Smooth muscle cell (in vitro differentiated cells): ENCODE data around the gene ZC3H7B. TPM values are rescaled to one million over a fixed set of nuclear protein-coding genes. Genes with fewer than 3 reads are reported as not detected.

Experiments used
- DNase-seq: peaks from one replicate; lab custom pipeline; 2025; ENCODE audit not compliant: unreplicated experiment; lab: John Stamatoyannopoulos, UW
- H2AFZ ChIP-seq: fragments of 200-600 bp; sonication (generic); 2 replicates; pipeline ENCODE4 v1.6.0; 2016; ENCODE audit warnings: antibody characterized with exemption, low read depth, mild to moderate bottlenecking
- H3F3A ChIP-seq: fragments of 200-600 bp; sonication (generic); 2 replicates; pipeline ENCODE4 v1.6.0; 2017; ENCODE audit warnings: antibody characterized with exemption, low read depth
- H3K27ac ChIP-seq: fragments of 200-600 bp; sonication (generic); 2 replicates; pipeline ENCODE4 v1.5.1; 2016; ENCODE audit warnings: low read depth, mild to moderate bottlenecking
- H3K27me3 ChIP-seq: fragments of 200-600 bp; sonication (generic); 2 replicates; pipeline ENCODE4 v1.6.1; 2016; ENCODE audit warnings: low read depth, mild to moderate bottlenecking
- H3K36me3 ChIP-seq: fragments of 200-600 bp; sonication (generic); 2 replicates; pipeline ENCODE4 v1.5.1; 2016; ENCODE audit warnings: low read depth
- H3K4me1 ChIP-seq: fragments of 200-600 bp; sonication (generic); 2 replicates; pipeline ENCODE4 v1.5.1; 2016; ENCODE audit warnings: low read depth
- H3K4me2 ChIP-seq: fragments of 200-600 bp; sonication (generic); 2 replicates; pipeline ENCODE4 v1.6.0; 2016; ENCODE audit warnings: mild to moderate bottlenecking
- H3K4me3 ChIP-seq: fragments of 200-600 bp; sonication (generic); 2 replicates; pipeline ENCODE4 v1.5.1; 2016; ENCODE audit warnings: mild to moderate bottlenecking
- H3K79me2 ChIP-seq: fragments of 200-600 bp; sonication (generic); 2 replicates; pipeline ENCODE4 v1.6.0; 2016; ENCODE audit warnings: low read depth, mild to moderate bottlenecking
- H3K9ac ChIP-seq: fragments of 200-600 bp; sonication (generic); 2 replicates; pipeline ENCODE4 v1.6.0; 2016; ENCODE audit warnings: low read depth
- H3K9me3 ChIP-seq: fragments of 200-600 bp; sonication (generic); replicated peaks from 2 replicates; pipeline ENCODE4 v1.5.1; 2016; ENCODE audit warnings: low read depth
- H4K20me1 ChIP-seq: fragments of 200-600 bp; sonication (generic); 2 replicates; pipeline ENCODE4 v1.6.0; 2016; ENCODE audit warnings: low read depth
- WGBS: methylation state at CpG from one replicate; pipeline ENCODE4 v1.1.7; 2016; ENCODE audit warnings: low lambda C conversion rate; 5-methylcytosine and 5-hydroxymethylcytosine counted together
- polyA plus RNA-seq: library from polyadenylated mRNA; unstranded; fragments of >200 nt; fragmentation: Nextera tagmentation; extraction: Ambion mirVana; gene quantifications from 2 replicates; pipeline ENCODE4 v1.2.1, GENCODE V29; 2016
- total RNA-seq: library from RNA; depleted of rRNA; stranded (reverse); fragments of >200 nt; gene quantifications from 2 replicates; pipeline ENCODE4 v1.2.3, GENCODE V29; 2014
- TF ChIP-seq, protein P1 (sequence below): fragments of 200-600 bp; sonication (generic); IDR thresholded peaks from 2 replicates; pipeline ENCODE4 v1.5.1; 2017; ENCODE audit warnings: borderline replicate concordance, mild to moderate bottlenecking, antibody characterized with exemption; ENCODE audit not compliant: insufficient read depth, poor library complexity, severe bottlenecking

ZC3H7B gene
- total and polyA plus RNA-seq, 2 experiments from 2014 or later = 3.7 to 20.6 TPM

DNA sequence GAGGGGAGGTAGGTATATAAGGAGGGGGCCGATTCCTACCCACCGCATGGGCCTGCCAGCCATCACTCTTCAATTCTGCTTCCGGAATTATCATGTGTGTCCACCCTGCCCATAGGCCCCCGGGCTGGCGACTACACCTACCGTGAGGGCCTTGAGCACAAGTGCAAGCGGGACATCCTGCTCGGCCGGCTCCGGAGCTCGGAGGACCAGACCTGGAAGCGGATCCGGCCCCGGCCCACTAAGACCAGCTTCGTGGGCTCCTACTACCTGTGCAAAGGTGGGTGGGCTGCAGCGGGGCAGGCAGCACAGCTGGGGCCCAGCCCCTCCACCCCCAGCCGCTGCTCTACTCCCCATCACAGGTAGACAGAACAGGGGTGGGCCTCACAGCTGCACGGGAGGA lies 42.0 kb downstream of the ZC3H7B start:
- no peak for DNase-seq
- no peaks in the 10 kb centered on the region for H3F3A ChIP-seq
- no peaks in the 10 kb centered on the region for H4K20me1 ChIP-seq
- H2AFZ ChIP-seq = no peak overlapping the region
- H3K9ac ChIP-seq = no peak overlapping the region
- TF ChIP-seq, protein P1, sequence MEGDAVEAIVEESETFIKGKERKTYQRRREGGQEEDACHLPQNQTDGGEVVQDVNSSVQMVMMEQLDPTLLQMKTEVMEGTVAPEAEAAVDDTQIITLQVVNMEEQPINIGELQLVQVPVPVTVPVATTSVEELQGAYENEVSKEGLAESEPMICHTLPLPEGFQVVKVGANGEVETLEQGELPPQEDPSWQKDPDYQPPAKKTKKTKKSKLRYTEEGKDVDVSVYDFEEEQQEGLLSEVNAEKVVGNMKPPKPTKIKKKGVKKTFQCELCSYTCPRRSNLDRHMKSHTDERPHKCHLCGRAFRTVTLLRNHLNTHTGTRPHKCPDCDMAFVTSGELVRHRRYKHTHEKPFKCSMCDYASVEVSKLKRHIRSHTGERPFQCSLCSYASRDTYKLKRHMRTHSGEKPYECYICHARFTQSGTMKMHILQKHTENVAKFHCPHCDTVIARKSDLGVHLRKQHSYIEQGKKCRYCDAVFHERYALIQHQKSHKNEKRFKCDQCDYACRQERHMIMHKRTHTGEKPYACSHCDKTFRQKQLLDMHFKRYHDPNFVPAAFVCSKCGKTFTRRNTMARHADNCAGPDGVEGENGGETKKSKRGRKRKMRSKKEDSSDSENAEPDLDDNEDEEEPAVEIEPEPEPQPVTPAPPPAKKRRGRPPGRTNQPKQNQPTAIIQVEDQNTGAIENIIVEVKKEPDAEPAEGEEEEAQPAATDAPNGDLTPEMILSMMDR = no peak
- no peaks in the 10 kb centered on the region for H3K9me3 ChIP-seq
- no peak overlapping the region for H3K4me3 ChIP-seq
- no peaks in the 10 kb centered on the region for H3K4me1 ChIP-seq
- WGBS = over 99% methylated on average over 17 of the region's 18 CpGs
- H3K4me2 ChIP-seq = no peak overlapping the region
- no peaks in the 10 kb centered on the region for H3K79me2 ChIP-seq
- no peaks in the 10 kb centered on the region for H3K27me3 ChIP-seq
- no peaks in the 10 kb centered on the region for H3K36me3 ChIP-seq
- H3K27ac ChIP-seq = no peak overlapping the region

DNA sequence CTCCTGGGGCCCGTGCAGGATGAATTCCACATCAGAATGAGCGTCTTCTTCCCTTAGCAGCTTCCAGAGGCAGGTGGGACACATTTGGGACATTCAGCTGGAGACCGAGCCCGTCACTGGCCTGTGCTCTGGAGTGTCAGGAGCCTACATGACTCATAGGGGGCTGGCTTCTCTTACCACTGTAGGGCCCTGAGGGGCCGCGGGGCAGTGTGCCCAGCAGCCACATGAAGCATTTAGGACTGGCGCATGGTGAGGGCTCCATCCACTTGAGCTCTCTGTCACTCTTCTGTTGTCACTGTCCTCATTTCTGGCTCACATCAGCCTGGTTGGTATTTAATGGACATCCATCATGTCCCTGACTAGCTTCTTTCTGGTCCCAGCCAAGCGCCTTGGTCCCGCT lies 42.4 kb downstream of the ZC3H7B start:
- Histone ChIP-seq H3K27ac (no peak overlapping the region), H4K20me1 (no peaks in the 10 kb centered on the region), H3K4me2 (no peak overlapping the region), H3K4me1 (no peaks in the 10 kb centered on the region), H3K27me3 (no peaks in the 10 kb centered on the region), H3K9ac (no peak overlapping the region), H3K79me2 (no peaks in the 10 kb centered on the region), H3K4me3 (no peak overlapping the region), H3F3A (no peaks in the 10 kb centered on the region), H3K9me3 (no peaks in the 10 kb centered on the region), H2AFZ (no peak overlapping the region), H3K36me3 (no peaks in the 10 kb centered on the region)
- TF ChIP-seq, protein P1 = no peak
- no peak for DNase-seq
- 96% methylated on average over 8 of the region's 9 CpGs for WGBS

DNA sequence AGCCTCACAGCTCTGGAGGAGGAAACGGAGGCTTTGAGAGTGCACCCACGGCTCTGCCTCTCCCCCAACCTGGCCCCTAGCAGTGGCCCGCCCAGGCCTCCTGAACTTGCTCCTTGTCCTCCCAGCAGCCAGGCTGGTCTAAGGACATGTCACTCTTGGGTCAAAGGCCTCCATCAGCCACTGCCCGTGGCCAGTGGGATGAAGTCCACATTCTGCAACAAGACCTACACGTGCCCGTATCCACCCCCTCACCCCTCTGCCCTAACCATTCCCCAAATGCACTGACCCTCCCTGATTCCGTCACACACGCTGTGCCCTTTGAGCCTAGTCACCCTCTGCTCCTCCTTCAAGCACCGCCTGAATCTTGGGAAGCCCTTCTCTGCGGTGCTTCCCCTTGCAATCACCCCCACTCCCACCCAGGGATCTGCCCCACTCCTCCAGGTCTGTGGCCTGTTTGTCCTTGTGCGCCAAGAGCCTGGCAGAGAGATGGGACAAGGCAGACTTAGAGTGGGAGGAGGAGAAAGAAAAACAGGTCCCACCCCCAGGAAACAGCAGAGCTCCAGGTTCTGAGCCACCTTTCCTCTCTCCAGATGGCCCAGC lies 43.0 kb downstream of the ZC3H7B start:
- TF ChIP-seq, protein P1 = no peak
- DNase-seq = no peak
- Histone ChIP-seq H3K79me2 (no peaks in the 10 kb centered on the region), H2AFZ (no peak overlapping the region), H3K4me2 (no peak overlapping the region), H3K27ac (no peak overlapping the region), H3K9me3 (no peaks in the 10 kb centered on the region), H3K4me3 (no peak overlapping the region), H3F3A (no peaks in the 10 kb centered on the region), H3K27me3 (no peaks in the 10 kb centered on the region), H4K20me1 (no peaks in the 10 kb centered on the region), H3K4me1 (no peaks in the 10 kb centered on the region), H3K9ac (no peak overlapping the region), H3K36me3 (no peaks in the 10 kb centered on the region)
- 99% methylated on average over 11 of the region's 11 CpGs for WGBS

DNA sequence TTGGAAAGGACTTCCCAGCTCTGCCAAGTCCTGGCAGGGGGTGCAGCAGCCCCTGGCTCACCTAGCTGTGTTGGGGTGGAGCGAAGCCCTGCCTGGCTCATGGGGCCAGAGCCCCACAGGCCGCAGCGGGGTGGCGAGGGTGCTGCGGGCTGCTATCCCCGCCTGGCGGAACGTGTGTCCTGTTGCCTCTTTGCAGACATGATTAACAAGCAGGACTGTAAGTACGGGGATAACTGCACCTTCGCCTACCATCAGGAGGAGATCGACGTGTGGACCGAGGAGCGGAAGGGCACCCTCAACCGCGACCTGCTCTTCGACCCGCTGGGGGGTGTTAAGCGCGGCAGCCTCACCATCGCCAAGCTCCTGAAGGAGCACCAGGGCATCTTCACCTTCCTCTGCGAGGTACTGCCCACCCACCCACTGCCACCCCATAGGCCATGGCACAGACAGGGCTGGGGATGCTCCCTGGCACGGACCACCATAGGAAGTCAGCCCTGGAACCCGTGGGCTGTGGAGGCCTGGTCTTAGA lies 44.5 kb downstream of the ZC3H7B start:
- no peaks in the 10 kb centered on the region for H3K79me2 ChIP-seq
- no peaks in the 10 kb centered on the region for H3K27me3 ChIP-seq
- H3K9me3 ChIP-seq = no peaks in the 10 kb centered on the region
- DNase-seq = no peak
- no peak overlapping the region for H2AFZ ChIP-seq
- no peaks in the 10 kb centered on the region for H4K20me1 ChIP-seq
- H3K9ac ChIP-seq = no peak overlapping the region
- H3K4me3 ChIP-seq = no peak overlapping the region
- 98% methylated on average over 24 of the region's 24 CpGs for WGBS
- TF ChIP-seq, protein P1 = no peak
- H3K27ac ChIP-seq = no peak overlapping the region
- no peaks in the 10 kb centered on the region for H3K36me3 ChIP-seq
- H3K4me1 ChIP-seq = no peaks in the 10 kb centered on the region
- no peaks in the 10 kb centered on the region for H3F3A ChIP-seq
- no peak overlapping the region for H3K4me2 ChIP-seq
